Ishikawa (cell line): ENCODE measurements around the gene KNOP1.

Source experiments
- CEBPB ChIP-seq: IDR thresholded peaks from 2 replicates; pipeline ENCODE4 v1.6.1; 2012
- CREB1 ChIP-seq: IDR thresholded peaks from 2 replicates; pipeline ENCODE4 v1.6.1; 2012; ENCODE audit warnings: low read depth
- EGR1 ChIP-seq: IDR thresholded peaks from 2 replicates; pipeline ENCODE4 v1.6.1; 2012
- EP300 ChIP-seq: IDR thresholded peaks from 2 replicates; pipeline ENCODE4 v1.6.1; 2012; ENCODE audit warnings: borderline replicate concordance
- FOXM1 ChIP-seq: IDR thresholded peaks from 2 replicates; pipeline ENCODE4 v1.6.1; 2012; ENCODE audit warnings: low read depth, borderline replicate concordance
- MAX ChIP-seq: IDR thresholded peaks from 2 replicates; pipeline ENCODE4 v1.6.1; 2012
- NFIC ChIP-seq: IDR thresholded peaks from 2 replicates; pipeline ENCODE4 v1.6.1; 2012
- RAD21 ChIP-seq: IDR thresholded peaks from 2 replicates; pipeline ENCODE4 v1.6.1; 2012; ENCODE audit warnings: low read depth
- REST ChIP-seq: IDR thresholded peaks from 2 replicates; pipeline ENCODE4 v1.6.1; 2012; ENCODE audit warnings: low read depth, mild to moderate bottlenecking
- TAF1 ChIP-seq: IDR thresholded peaks from 2 replicates; pipeline ENCODE4 v1.6.1; 2012; ENCODE audit warnings: low read depth, mild to moderate bottlenecking
- TCF12 ChIP-seq: IDR thresholded peaks from 2 replicates; pipeline ENCODE4 v1.6.1; 2012; ENCODE audit warnings: low read depth
- TEAD4 ChIP-seq: IDR thresholded peaks from 2 replicates; pipeline ENCODE4 v1.6.1; 2012
- USF1 ChIP-seq: IDR thresholded peaks from 2 replicates; pipeline ENCODE4 v1.6.1; 2012
- YY1 ChIP-seq: IDR thresholded peaks from 2 replicates; pipeline ENCODE4 v1.6.1; 2012; ENCODE audit warnings: low read depth
- ZBTB7A ChIP-seq: IDR thresholded peaks from 2 replicates; pipeline ENCODE4 v1.6.1; 2012; ENCODE audit warnings: low read depth

Gene KNOP1

DNA sequence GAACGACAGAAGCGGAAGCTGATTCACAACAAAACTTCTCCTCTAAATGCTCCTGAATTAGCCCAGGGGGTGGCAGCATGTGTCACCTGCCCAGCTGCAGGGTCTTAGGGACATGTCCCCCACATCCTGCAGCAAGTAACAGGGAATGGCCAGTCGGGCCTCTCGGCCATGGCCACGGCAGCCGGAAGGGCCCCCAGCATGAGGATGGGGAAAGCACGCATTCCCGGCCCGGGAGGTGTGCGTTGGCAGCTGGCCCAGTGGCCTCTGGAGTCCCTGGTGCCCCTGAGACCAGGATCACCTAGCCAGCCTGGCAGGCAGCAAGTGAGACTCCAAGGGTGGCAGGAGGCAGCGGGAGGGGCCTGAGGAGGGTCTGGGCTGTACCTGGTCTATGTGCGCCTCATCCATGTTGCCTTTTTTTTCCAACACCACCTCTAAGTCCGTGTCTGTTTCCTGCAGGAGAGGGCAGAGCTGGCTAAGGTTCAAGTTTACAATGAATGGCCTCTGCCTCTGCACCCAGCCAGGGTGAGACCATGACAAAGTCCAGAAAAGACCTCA is 7.0 kb downstream of the KNOP1 start:
- TF ChIP-seq RAD21 (no peak), ZBTB7A (no peak), NFIC (no peak), MAX (no peak), USF1 (no peak), TEAD4 (no peak), REST (no peak), TCF12 (no peak), TAF1 (no peak), CEBPB (no peak), YY1 (no peak), FOXM1 (no peak), CREB1 (no peak)

- TF ChIP-seq EP300 (no peak), TEAD4 (no peak), USF1 (no peak), MAX (no peak), REST (no peak), RAD21 (no peak), YY1 (no peak), CEBPB (no peak), ZBTB7A (no peak), TCF12 (no peak), NFIC (no peak), EGR1 (no peak), FOXM1 (no peak), CREB1 (no peak), TAF1 (no peak)
Measured at GRCh38 chr16:19710191-19710908, 7.7 kb downstream of the KNOP1 start.

DNA sequence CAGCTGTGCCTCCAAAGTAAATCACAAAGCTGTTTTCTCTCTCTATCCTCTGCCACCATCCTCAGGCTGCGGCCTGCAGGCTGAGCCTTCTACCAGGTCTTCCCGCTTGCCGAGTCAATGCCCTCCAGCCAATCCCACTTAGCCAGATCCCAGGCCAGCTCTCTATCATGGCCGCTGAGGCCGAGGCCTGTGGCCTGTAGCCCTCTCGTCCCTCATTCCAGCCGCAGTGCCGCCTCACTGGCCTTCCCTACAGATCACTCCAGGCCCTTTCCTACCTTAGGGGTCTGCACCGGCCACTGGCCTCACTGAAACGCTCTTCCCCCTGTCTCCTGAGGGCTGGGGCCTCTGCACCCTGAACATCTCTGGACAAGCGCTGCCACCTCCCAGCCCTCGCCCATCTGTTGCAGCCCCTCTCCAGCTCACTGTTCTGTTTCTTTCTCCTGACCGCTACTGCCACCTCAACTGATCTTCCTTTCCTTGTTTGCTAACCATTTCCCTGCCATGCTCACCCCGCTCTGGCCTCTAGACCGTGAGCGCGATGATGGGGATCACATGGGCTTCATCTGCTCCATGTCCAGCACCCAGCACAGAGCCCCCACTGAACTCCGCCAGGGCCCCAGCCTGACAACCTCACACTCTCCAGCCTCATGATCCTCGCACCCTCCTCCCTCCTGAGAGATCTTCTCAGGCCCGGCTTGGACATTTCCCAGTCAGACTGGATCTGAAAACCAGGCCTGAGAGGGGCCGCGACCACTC is 8.5 kb downstream of the KNOP1 start:
- TF ChIP-seq FOXM1 (no peak), TAF1 (no peak), REST (no peak), NFIC (no peak), CREB1 (no peak), CEBPB (no peak), TCF12 (no peak), YY1 (no peak), MAX (no peak), EGR1 (no peak), USF1 (no peak), EP300 (no peak), RAD21 (no peak), ZBTB7A (no peak), TEAD4 (no peak)
